22Rv1 (cell line): ENCODE results near the gene ZNF76.

Source experiments
- H3K27ac ChIP-seq: fragments of 450-650 bp; 2 replicates; pipeline ENCODE4 v1.5.1; 2017
- CTCF ChIP-seq: fragments of 450-650 bp; IDR thresholded peaks from 2 replicates; pipeline ENCODE4 v1.5.1; 2017; ENCODE audit warnings: mild to moderate bottlenecking
- ZFX ChIP-seq: fragments of 450-650 bp; IDR thresholded peaks from 2 replicates; pipeline ENCODE4 v1.6.1; 2017; ENCODE audit warnings: antibody characterized with exemption, borderline replicate concordance

The ZNF76 gene

GRCh38 chr6:35216851-35217811 lies 42.4 kb upstream of the ZNF76 start:
- no peak overlapping the region for H3K27ac ChIP-seq
- no peak for TF ChIP-seq CTCF
- TF ChIP-seq ZFX, result no peak

- H3K27ac ChIP-seq, result no peak overlapping the region
- TF ChIP-seq CTCF (no peak), ZFX (no peak)
Observed at GRCh38 chr6:35218021-35218420, 41.5 kb upstream of the ZNF76 start.

GRCh38 chr6:35218456-35218855 lies 41.1 kb upstream of the ZNF76 start:
- TF ChIP-seq CTCF (no peak), ZFX (no peak)
- no peak overlapping the region for H3K27ac ChIP-seq

- TF ChIP-seq ZFX (no peak), CTCF (no peak)
- H3K27ac ChIP-seq, result no peak overlapping the region
Observed at GRCh38 chr6:35219683-35220326, 39.7 kb upstream of the ZNF76 start.

- TF ChIP-seq ZFX (no peak), CTCF (no peak)
- no peak overlapping the region for H3K27ac ChIP-seq
Observed at GRCh38 chr6:35220711-35221110, 38.8 kb upstream of the ZNF76 start.

GRCh38 chr6:35223396-35223795 lies 36.1 kb upstream of the ZNF76 start:
- TF ChIP-seq CTCF (no peak), ZFX (no peak)
- H3K27ac ChIP-seq, result no peak overlapping the region

- TF ChIP-seq CTCF (no peak), ZFX (no peak)
- H3K27ac ChIP-seq, result no peak overlapping the region
Observed at GRCh38 chr6:35224720-35225119, 34.8 kb upstream of the ZNF76 start.
